Stimulated activated CD4-positive, alpha-beta T cell treated with anti-CD3 and anti-CD28 coated beads, TNF-alpha, amount 100 ng/mL, for 1 hour (primary cell): ENCODE data around the gene PPM1D.
A peak's percentile ranks its signal among the peaks of the same experiment; 100 is the strongest.

ENCODE experiments used
- DNase-seq, 3 donors: peaks; one replicate each; pipeline ENCODE4 v3.0.0-alpha.2; 2020; ENCODE audit warnings: low read depth in 3 of 3, low spot score in 1 of 3

Gene PPM1D

DNA sequence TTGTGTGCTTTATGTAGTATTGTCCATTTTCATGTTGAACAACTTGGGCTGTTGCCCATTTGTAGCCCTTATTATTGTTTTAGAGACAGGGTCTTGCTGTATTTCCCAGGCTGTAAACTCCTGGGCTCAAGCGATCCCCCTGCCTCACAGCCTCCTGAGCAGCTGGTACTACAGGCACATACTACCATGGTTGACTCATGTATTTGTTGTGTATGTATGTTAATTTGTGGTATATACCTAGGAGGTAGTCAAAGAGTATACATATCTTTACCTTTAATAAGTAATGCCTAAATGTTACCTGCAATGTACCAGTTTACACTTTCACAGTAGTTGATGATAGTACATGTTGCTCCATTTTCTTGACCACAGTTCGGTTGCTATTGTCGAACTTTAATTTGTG is 18.1 kb downstream of the PPM1D start:
- DNase-seq = no peak

DNA sequence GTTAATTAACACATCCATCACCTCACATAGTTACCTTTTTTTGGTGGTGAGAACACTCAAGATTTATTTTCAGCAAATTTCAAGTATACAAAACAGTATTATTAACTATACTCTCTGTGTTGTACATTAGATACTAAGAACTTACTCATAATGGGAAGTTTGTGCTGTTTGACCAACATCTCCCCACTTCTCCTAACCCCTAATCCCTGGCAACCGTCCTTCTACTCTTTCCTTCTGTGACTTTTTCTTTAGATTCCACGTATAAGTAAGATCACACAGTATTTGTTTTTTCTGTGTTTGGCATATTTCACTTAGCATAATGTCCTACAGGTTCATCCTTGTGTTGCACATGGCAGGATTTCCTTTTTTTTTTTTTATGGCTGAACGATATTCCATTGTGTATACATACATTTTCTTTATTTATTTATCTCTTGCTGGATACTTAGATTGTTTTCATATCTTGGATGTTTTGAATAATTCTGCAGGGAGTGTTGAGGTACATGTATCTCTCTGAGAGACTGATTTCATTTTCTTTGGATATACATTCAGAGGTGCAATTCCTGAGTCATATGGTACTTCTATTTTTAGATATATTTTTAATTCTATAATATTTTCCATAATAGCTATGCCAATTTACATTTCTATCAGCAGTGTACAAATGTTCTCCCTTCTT is 19.0 kb downstream of the PPM1D start:
- DNase-seq = no peak

DNA sequence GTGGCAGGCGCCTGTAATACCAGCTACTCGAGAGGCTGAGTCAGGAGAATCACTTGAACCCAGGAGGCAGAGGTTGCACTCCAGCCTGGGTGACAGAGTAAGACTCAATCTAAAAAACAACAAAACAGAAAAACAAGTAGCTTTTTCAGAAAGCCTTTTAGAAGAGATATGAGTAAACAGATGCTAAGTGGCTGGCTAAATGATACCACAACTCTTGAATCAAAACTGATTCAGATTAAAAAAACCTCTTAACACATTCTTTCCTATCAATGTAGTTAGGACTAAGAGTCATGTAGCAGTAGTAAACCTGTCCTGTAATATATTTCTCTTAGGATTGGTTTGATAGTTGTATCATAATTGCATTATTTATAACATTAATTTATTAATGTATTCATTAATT is 23.0 kb downstream of the PPM1D start:
- no peak for DNase-seq

DNA sequence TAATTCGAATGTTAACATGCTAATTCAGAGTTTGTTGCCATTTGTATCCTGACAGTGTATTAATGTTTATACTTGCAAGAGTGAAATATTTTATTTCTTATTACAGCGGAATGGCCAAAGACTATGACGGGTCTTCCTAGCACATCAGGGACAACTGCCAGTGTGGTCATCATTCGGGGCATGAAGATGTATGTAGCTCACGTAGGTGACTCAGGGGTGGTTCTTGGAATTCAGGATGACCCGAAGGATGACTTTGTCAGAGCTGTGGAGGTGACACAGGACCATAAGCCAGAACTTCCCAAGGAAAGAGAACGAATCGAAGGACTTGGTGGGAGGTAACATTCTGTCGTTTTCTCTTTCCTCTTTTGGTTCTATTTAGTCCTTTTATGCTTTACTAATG is 23.4 kb downstream of the PPM1D start:
- DNase-seq = no peak

DNA sequence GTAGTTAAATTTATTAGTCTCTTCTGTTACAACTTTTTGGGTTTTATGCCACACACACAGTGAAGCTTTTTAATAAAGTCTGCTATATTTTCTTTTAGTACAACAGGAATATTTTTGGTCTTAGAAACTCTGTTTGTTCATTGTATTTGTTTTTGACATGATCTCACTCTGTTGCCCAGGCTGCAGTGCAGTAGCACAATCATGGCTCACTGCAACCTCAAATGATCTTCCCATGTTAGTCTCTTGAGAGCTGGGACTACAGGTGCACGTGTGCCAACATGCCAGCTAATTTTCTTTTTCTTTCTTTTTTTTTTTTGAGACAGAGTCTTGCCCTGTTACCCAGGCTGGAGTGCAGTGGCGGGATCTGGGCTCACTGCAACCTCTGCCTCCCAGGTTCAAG is 27.1 kb downstream of the PPM1D start:
- no peak for DNase-seq

DNA sequence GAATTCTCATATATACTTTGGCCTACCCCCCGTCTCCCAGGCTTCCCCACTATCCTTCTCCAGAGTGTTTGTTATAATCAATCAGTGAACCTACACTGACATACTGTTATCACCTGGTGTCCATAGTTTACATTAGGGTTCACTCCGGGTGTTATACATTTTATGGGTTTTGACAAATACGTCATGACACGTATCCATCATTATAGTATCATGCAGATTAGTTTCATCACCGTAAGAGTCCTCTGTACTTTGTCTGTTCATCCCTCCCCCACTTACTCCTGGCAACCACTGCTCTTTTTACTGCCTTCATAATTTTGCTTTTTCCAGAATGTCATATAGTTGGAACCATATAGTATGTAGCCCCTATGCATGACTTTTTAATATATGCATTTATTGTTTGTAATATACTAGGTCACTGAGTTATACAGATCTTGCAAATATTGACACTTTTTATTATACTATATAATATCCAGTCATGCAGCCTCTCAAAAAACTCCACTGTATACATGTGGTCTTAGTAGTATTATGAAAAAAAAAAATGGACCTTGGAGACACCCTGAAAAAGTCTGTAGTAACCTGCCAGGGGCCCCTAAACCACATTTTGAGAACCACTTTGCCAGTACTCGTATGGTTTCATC is 28.4 kb downstream of the PPM1D start:
- no peak for DNase-seq

DNA sequence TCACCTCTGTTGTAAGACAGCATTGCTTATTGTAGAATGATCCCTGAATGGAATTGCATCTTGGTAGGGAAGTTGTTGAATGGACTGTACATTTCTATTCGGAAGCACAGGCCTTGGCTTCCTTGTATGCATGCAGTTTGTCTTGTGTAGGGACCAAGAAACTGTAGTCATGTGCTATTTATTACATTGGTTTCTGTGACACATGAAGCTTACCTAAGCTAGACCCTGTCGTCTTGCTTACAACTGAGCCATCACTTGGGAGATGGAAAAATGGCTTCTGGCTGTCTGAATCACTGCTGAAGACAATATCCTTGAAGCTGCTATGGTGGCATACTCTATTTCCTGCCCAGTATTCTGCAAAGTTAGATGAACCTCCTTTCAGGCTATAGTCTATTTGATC is 29.1 kb downstream of the PPM1D start:
- DNase-seq = no peak

DNA sequence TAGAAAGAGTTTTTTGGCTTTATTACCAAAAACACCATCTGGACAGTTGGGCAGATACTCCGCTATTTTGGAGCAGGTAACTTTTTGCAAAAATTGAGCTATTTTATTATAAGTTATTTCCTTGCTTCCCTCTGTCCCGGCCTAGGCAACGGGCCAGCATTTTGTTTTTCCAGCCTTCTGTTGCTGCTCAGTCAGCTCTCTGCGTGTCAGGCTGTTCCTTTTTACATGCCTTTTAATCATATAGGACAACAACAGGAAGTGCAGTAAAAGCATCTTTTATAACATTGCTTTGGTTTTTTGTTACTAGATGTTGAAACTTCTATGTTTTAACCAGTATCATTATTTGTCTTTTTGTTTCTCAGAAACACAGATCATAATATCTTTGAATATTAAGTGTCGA is 30.4 kb downstream of the PPM1D start:
- DNase-seq = no peak

DNA sequence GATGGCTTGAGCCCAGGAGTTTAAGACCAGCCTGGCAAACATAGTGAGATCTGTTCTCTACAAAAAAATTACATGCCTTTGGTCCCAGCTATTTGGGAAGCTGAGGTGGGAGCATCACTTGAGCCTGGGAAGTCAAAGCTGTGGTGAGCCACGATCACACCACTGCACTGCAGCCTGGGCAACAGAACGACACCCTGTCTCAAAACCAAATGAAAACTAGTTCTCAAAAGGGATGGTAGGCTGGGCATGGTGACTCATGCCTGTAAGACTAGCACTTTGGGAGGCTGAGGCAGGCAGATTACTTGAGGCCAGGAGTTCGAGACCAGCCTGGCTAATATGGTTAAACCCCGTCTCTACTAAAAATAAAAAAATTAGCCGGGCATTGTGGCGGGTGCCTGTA is 31.1 kb downstream of the PPM1D start:
- no peak for DNase-seq

DNA sequence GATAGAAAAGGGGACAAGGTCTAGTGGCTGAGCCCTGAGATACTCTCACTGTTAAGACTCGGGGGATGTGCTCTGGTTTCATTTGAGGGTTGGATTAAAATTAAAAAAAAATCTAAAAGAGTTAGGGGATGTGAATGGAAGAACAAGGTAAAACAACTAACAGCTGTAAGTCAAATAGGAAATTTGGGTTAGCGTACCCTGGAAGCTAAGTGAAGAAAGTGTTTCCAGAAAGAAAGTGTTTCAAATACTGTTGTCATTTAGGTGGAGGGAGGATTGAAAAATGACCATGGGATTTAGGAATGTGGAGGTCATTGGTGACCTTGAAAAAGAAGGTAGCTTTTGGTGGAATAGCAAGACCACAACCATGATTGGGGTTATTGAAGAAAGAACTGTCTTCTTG is 37.7 kb downstream of the PPM1D start:
- no peak for DNase-seq

DNA sequence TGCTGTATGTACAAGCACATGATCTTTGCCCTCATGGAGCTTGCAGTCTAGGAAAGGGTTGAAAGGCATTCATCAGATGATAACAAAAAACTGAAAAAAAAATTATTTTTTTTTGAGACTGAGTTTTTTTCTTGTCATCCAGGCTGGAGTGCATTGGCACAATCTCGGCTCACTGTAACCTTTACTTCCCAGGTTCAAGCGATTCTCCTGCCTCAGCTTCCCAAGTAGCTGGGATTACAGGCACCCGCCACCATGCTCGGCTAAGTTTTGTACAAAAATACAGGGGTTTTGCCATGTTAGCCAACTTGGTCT is 39.0 kb downstream of the PPM1D start:
- no peak for DNase-seq

DNA sequence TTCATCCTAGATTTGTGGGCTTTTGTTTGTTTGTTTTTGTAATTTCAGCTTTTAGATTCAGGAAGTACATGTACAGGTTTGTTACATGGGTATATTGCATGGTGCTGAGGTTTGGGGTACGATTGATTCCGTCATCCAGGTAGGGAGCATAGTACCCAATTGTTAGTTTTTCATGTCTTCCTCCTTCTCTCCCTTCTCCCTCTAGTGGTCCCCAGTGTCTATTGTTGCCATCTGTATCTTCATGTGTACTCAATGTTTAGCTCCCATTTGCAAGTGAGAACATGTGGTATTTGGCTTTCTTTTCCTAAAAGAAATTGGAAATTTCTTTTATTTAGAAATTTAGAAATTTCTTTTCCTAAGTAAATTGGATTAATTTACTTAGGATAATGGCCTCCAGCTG is 40.5 kb downstream of the PPM1D start:
- no peak for DNase-seq

DNA sequence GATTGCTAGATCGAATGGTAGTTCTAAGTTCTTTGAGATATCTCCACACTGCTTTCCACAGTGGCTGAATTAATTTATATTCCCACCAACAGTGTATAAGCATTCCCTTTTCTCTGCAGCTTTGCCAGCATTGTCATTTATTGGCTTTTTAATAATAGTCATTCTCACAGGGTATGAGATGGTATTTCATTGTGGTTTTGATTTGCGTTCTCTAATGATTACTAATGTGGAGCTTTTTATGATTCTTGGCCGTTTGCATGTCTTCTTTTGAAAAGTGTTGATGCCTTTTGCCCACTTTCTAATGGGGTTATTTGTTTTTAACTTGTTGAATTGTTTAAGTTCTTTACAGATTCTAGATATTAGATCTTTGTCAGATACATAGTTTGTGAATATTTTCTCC is 41.1 kb downstream of the PPM1D start:
- no peak for DNase-seq

DNA sequence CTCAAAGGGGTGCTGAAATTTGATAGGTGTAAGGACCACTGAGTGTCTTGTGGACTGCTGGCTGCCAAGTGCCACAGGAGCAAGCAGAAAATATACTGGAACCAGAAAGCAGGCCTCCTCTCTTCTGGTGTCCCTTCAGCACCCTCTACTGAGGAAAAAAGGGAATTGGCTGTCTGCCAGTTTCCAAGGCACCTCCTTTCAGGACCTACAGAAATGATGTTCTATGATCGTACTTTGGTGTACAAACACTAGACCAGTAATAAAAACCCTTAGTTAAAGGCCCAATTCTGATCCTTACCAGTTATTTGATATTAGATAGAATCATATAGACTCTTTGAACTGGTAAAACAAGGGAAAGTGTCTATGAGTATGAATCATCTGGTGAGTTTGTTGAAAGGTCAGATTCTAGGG is 41.8 kb downstream of the PPM1D start:
- DNase-seq = peak in 1 of 3 donors; percentile 9

DNA sequence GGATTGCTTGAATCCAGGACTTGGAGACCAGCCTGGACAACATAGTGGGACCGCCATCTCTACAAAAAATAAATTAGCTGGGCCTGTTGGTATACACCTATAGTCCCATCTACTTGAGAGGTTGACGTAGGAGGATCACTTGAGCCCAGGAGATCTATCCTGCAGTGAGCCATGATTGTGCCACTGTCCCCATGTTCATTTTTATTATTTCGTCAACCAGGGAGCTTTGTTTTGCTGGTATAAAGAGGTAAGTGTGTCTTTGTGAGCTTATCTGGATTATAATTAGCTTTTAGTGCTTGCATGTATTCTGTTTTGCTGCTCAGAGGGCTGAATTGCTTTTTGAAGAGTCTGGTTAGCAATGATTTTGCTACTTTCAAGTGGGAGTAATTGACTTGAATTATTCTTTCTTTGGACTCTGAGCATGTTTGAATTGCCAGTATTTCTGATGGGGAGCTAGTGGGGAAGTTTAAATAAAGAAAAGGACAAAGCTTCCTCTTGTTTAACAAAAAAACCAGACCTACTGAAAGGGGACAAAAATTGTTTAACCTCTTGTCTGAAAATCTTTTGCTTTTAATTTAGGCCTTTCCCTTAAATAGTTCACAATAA is 46.0 kb downstream of the PPM1D start:
- no peak for DNase-seq

DNA sequence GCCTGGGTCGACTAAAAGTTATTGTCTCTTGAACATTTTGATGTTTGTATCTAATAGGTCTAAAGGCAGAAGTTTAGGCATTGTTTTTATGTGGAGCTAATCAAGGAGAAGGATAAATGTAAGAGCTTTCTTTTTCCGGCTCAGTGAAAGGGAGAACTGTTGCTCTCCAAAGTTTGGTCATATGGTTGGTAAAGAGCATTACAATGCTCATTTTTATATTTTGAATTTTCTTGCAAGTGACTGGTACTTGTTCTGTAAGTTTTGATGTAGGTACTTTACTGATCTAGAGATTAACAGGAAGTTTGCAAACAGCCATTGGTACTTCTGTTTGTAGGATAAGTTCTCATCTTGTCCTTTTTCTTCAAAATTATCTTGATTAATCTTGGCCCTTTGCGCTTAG is 46.7 kb downstream of the PPM1D start:
- no peak for DNase-seq

DNA sequence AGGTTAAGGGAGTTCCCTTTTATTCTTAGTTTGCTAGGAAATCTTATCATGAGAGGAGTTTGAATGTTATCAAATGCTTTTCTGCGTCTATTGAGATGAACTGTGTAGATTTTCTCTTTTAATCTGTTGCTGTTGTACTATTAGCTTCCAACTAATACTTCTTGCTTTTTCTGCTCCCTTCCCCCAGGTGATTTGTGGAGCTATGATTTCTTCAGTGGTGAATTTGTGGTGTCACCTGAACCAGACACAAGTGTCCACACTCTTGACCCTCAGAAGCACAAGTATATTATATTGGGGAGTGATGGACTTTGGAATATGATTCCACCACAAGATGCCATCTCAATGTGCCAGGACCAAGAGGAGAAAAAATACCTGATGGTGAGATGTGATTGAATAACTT is 47.7 kb downstream of the PPM1D start:
- DNase-seq = no peak

DNA sequence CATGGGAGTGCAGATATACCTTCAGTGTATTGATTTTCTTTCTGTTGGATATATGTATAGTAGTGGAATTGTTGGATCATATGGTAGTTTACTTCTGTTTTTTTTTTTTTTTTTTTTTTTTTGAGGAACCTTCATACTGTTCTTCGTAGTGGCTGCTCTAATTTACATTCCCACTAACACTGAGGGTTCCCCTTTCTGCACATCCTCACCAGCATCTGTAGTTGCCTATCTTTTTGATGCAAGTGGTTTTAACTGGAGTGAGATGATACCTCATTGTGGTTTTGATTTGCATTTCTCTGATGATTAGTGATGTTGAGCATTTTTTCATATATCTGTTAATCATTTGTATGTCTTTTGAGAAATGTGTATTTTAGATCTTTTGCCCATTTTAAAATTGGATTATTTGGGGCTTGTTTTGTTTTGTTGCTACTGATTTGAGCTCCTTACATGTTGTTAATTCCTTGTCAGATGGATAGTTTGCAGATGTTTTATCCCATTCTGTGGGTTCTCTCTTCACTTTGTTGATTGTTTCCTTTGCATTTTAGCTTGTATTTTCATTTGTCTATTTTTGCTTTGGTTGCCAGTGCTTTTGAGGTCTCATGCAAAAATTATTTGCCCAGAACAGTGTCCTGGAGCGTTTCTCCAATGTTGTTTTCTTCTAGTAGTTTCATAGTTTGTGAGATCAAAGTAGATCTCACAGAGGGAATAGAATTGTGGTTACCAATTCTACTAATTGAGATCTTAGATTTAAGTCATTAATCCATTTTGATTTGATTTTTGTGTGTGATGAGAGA is 52.7 kb downstream of the PPM1D start:
- DNase-seq = no peak

DNA sequence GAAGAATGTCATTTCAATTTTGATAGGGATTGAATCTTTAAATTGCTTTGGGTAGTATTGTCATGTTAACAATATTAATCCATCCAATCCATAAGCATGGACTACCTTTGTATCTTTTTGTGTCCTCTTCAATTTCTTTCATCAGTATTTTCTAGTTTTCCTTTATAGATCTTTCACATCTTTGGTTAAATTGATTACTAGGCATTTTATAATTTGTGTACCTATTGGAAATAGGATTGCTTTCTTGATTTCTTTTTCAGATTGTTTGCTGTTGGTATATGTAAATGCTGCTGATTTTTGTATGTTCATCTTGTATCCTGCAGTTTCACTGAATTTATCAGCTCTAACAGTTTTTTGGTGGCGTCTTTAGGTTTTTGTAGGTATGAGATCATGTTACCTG is 53.6 kb downstream of the PPM1D start:
- DNase-seq = no peak

DNA sequence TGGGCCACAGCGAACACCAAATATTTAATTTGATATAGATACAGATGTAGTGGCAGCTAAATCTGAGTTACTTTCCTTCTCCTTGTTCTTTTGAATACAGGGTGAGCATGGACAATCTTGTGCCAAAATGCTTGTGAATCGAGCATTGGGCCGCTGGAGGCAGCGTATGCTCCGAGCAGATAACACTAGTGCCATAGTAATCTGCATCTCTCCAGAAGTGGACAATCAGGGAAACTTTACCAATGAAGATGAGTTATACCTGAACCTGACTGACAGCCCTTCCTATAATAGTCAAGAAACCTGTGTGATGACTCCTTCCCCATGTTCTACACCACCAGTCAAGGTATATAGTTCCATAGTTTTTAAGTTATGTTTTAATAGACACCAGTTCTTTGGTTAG is 56.5 kb downstream of the PPM1D start:
- DNase-seq = no peak

DNA sequence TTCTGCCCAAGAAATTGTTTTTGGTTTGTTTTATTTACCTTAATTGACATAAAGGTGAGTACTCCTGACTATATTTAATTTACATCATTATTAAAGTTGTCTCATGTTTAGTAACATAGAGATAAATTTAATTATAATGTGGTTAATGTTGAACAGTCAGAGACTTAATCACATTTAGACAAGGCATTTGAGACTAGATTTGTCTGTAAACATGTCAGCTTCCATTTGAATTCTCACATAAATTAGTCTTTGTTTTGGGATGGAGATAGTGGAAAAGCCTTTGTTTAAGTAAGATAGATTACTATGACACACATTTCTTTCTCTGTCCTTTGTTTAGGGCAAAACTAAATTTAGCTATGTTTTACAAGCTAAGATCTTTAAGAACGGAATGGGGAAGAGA is 59.2 kb downstream of the PPM1D start:
- no peak for DNase-seq

DNA sequence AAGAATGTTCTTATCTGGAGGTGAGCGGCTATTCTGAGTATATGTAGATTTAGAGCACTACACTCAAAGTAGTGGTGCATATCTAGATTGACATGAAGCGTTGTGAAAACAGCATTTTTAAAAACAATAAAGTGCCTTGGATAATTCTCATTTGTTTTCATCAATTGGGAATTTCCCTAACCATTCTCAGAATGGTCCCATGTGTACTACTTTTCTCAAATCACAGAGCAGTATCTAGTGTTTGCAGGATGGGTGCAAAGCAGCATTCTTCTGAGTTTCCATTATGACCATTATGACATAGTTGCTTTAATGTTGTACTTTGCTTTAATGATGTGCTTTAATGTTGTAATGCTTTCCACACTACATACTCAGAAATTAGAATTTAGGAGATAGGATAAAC is 61.5 kb downstream of the PPM1D start:
- no peak for DNase-seq
